ENCODE measurements around the gene KIF26A.

The KIF26A gene

DNA sequence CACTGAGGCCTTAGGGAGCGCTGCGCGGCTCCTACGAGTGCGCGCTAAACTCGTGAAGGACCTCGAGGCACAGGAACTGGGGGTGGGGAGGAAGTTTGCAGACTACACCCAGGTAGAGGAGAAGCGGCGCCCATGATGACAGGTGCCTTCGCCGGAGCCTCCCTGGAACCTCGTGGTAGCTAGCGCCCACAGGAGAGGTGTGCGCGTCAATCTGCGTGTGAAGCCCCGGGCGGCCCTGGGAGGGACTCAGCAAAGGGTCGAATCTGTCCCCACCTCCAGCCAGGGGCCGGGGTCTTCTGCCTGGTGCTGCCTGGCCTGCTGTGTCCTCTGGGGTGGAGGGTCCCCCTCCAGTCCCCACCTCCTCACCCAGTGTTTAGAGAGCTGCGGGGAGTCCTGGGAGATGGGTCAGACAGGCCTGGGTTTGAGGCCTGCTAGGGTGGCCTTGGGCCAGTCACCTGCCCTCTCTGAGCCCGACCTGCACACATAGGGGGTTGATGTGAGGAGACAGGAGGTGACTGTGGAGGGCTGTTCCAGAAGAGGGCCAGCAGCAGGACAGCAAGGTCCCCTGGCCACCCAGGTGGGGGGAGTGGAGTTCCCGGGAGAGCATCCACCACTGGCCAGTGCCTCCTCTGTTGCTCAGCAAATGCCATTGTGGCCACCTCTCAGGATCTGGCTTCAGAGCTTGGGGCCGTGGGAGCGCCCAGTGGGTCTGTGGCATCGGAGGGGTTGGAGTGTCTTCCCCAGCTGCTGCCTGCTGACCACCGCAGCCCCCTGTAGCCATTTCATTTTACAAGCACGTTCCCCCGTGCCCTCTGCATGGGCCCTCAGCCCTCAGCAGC, 20.2 kb upstream of the KIF26A start:
- Histone ChIP-seq H3K27ac (no peak overlapping the region), H3K27me3 (ENCODE audit: insufficient read depth, low read depth, severe bottlenecking) (no peaks in the 10 kb centered on the region), H3K4me3 (ENCODE audit: low read depth, low read length) (no peak overlapping the region), H3K9me3 (ENCODE audit: severe bottlenecking) (no peaks in the 10 kb centered on the region), H3K36me3 (no peaks in the 10 kb centered on the region)
- no peak for TF ChIP-seq CTCF (IDR thresholded peaks at IDR 0.05; ENCODE audit: low read depth, low read length)
- DNase-seq = peak; percentile 4

DNA sequence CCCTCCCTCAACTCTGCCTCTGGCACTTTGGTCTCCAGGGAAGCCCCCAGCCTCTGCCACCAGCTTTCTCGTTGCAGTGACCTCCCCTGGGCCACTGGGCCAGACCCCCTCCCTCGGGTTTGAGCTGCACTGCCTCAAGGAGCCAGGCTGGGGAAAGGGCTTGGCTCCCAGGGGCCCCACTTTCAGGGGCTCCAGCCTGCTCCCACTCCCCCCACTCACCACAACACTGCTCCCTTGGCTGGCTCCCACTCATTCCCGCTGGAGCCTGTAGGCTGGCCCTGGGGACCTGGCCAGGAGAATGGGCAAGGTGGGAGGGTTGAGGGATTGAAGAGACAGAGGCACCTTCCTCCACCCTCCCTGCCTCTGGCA, 19.3 kb upstream of the KIF26A start:
- H3K27ac ChIP-seq = no peak overlapping the region
- no peak for TF ChIP-seq CTCF (IDR thresholded peaks at IDR 0.05; ENCODE audit: low read depth, low read length)
- DNase-seq = peak; percentile 3
- H3K9me3 ChIP-seq (ENCODE audit: severe bottlenecking) = peaks cover 2% of the 10 kb centered on the region
- H3K27me3 ChIP-seq (ENCODE audit: insufficient read depth, low read depth, severe bottlenecking) = no peaks in the 10 kb centered on the region
- H3K4me3 ChIP-seq (ENCODE audit: low read depth, low read length) = no peak overlapping the region
- H3K36me3 ChIP-seq = no peaks in the 10 kb centered on the region

DNA sequence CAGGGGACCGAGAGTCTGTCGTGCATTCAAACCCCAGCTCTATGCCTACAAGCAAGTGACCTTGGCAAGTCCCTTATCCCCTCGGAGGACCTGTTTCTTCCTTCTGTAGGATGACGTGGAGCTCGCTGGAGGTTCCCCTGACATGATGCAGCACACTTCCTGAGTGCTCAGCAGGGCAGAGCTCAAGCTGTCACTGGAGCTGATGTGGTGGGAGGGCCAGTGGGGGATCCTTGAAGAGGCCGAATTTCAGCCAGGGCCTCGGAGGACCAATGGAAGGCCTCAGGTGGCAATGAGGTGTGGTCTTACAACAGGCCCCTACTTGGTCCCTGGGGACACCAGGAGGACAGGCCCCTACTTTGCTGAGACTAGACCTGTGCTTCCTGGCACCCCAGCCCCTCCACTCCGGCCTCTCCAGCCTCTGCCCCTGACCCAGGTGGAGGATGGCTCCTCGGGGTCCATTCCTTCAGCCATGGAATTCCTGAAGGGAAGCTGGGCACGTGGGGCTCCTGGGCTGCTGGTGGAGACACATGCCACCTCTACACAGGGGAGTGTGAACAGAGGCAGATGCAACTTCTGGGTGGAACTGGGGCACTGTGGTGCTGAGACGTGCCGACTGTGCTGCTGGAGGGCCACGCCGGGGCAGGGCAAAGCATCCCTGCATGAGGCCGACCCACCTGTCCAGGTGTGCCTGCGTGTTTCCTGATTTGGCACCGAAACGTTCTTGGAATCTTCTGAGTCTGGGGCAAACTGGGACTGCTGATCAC, 18.7 kb upstream of the KIF26A start:
- H3K27me3 ChIP-seq (ENCODE audit: insufficient read depth, low read depth, severe bottlenecking) = no peaks in the 10 kb centered on the region
- no peak for DNase-seq
- H3K27ac ChIP-seq = no peak overlapping the region
- no peak overlapping the region for H3K4me3 ChIP-seq (ENCODE audit: low read depth, low read length)
- H3K36me3 ChIP-seq = no peaks in the 10 kb centered on the region
- TF ChIP-seq CTCF (IDR thresholded peaks at IDR 0.05; ENCODE audit: low read depth, low read length) = no peak
- H3K9me3 ChIP-seq (ENCODE audit: severe bottlenecking) = peaks cover 3% of the 10 kb centered on the region

DNA sequence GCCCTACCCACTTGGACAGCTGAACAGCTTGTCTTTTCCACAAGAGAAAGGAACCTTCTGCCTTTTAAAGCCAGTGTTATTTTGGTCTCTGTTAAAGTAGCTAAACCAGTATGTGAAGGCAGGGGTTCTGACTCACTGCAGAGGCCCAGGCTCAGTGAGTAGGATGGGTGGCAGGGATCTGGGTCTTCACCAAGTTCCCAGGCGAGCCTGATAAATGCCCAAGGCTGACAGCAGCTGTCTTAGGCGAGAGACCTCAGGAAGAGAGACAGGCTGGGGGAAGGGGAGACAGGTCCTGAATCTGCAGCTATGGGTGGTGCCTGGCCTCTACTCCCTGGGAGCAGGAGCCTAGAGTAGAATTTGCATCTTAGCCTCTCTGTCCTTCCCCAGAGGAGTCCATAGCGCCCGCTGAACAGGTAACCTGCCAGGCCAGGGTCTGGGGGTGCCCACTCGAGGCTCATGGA, 18.1 kb upstream of the KIF26A start:
- no peak overlapping the region for H3K4me3 ChIP-seq (ENCODE audit: low read depth, low read length)
- no peak overlapping the region for H3K27ac ChIP-seq
- peak; percentile 3 for DNase-seq
- TF ChIP-seq CTCF (IDR thresholded peaks at IDR 0.05; ENCODE audit: low read depth, low read length) = no peak
- H3K27me3 ChIP-seq (ENCODE audit: insufficient read depth, low read depth, severe bottlenecking) = no peaks in the 10 kb centered on the region
- H3K9me3 ChIP-seq (ENCODE audit: severe bottlenecking) = peaks cover 6% of the 10 kb centered on the region
- H3K36me3 ChIP-seq = no peaks in the 10 kb centered on the region

GRCh38 chr14:104121142-104121541, 17.2 kb upstream of the KIF26A start:
- TF ChIP-seq CTCF (IDR thresholded peaks at IDR 0.05; ENCODE audit: low read depth, low read length) = no peak
- no peak for DNase-seq
- Histone ChIP-seq H3K27me3 (ENCODE audit: insufficient read depth, low read depth, severe bottlenecking) (no peaks in the 10 kb centered on the region), H3K9me3 (ENCODE audit: severe bottlenecking) (peaks cover 6% of the 10 kb centered on the region), H3K27ac (no peak overlapping the region), H3K36me3 (no peaks in the 10 kb centered on the region), H3K4me3 (ENCODE audit: low read depth, low read length) (no peak overlapping the region)

Measured in WERI-Rb-1 (cell line).